Endothelial cell of umbilical vein (primary cell): ENCODE results near the gene SEBOX.

Source experiments
- POLR2A ChIP-seq: IDR thresholded peaks from 2 replicates; pipeline ENCODE4 v1.6.1; 2012; ENCODE audit warnings: low read depth, mild to moderate bottlenecking, control low read depth, low read length
- POLR2AphosphoS5 ChIP-seq: IDR thresholded peaks from 2 replicates; pipeline ENCODE4 v1.6.1; 2012; ENCODE audit warnings: low read depth, mild to moderate bottlenecking, control low read depth, low read length, moderate library complexity; ENCODE audit not compliant: insufficient read depth
- TF ChIP-seq, protein P1 (sequence below), 2 donors: IDR thresholded peaks; 1 replicate in 1 of 2; 2 replicates in 1 of 2; pipeline ENCODE4 v1.5.1; 2011; ENCODE audit warnings: low read length in 2 of 2, mild to moderate bottlenecking in 2 of 2, moderate library complexity in 2 of 2, control low read depth in 1 of 2, inconsistent platforms in 1 of 2, low read depth in 1 of 2; ENCODE audit not compliant: insufficient read depth in 1 of 2; ENCODE audit errors: extremely low read depth in 1 of 2

DNA sequence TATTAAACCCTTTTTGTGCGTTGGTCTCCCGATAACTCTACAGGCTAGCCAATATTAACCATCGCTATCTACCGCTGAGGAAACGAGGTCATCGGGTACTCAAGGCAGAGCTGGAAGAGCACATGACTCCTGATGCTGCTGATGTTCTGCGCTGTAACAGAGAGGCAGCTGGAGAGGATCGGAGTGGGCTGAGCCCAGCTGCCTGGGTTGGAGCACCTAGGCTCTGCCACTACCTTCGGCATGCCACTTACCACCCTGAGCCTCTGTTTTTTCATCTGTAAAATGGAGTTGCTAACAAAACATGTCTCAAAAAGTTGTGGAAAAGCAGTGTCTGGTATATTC lies 41.4 kb upstream of the SEBOX start:
- TF ChIP-seq POLR2AphosphoS5 (no peak), POLR2A (no peak)
- TF ChIP-seq, protein P1, sequence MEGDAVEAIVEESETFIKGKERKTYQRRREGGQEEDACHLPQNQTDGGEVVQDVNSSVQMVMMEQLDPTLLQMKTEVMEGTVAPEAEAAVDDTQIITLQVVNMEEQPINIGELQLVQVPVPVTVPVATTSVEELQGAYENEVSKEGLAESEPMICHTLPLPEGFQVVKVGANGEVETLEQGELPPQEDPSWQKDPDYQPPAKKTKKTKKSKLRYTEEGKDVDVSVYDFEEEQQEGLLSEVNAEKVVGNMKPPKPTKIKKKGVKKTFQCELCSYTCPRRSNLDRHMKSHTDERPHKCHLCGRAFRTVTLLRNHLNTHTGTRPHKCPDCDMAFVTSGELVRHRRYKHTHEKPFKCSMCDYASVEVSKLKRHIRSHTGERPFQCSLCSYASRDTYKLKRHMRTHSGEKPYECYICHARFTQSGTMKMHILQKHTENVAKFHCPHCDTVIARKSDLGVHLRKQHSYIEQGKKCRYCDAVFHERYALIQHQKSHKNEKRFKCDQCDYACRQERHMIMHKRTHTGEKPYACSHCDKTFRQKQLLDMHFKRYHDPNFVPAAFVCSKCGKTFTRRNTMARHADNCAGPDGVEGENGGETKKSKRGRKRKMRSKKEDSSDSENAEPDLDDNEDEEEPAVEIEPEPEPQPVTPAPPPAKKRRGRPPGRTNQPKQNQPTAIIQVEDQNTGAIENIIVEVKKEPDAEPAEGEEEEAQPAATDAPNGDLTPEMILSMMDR (IDR thresholded peaks at IDR 0.05; ENCODE audit: extremely low read depth in 1 of 2, insufficient read depth in 1 of 2, low read depth in 1 of 2, low read length in 2 of 2): no peak
